Colon (tissue), 2 donors: ENCODE results near the gene FAHD2A.
"Not testable (repeated sequence)": the region's sequence is repeated elsewhere in the genome, so short reads cannot be mapped to it uniquely, and the experiment has no call there.

Source experiments
- FAIRE-seq: peaks from 2 replicates; lab custom pipeline; 2012; peaks lifted over from hg19 to GRCh38; lab: Jason Lieb, UNC
- donor health status: control.
- donor health status: control.

FAHD2A gene

DNA sequence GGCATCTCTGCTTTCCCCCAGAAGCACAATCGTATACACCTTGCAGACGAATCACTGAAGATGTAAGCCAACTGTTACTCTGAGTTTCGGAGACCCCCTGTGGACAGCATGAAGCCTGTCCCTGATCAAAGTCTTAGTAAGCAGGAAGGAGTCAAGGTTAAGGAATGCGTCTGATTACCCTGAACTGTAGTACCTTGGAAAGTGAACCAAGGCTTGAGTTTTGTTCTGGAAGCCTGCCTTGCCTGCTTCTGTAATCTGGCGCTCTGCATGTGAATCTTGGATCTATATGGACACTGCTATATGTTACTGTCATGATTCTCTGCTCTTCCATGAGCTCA lies 33.3 kb downstream of the FAHD2A start:
- FAIRE-seq: not testable (repeated sequence)

DNA sequence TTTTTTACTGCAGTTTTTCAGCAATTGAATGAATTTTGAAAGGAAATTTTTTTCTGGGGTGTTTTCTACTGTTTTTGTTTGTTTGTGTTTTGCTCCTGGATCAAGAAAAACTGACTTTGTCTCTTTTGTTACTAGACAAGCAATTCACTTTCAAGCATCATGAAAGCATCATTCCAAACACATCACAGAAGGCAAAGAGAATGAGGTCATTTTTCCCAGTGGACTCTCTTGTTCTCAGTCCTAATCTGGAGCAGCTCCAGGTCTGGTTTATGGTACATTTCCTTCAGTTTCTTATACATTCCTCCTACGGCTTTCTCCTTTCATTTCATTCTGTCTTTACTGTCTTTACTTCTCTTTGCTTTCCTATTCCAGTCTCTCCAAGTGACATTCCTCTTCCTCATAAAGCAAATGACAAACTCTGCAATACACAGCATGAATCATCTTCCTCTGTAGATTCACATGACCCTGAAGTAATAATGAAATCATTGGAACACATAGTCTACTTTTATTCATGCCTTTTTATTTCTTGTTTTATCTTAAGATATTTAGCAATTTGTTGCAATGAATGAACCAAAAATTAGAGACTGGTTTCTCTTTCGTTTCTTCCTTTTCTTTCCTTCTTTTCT lies 40.1 kb downstream of the FAHD2A start:
- FAIRE-seq: not testable (repeated sequence)

GRCh38 chr2:95445317-95445716 lies 42.8 kb downstream of the FAHD2A start:
- not testable (repeated sequence) for FAIRE-seq

- FAIRE-seq: not testable (repeated sequence)
Measured at GRCh38 chr2:95463292-95463691, 60.8 kb downstream of the FAHD2A start.
